ENCODE data around the gene PAPOLB.

DNA sequence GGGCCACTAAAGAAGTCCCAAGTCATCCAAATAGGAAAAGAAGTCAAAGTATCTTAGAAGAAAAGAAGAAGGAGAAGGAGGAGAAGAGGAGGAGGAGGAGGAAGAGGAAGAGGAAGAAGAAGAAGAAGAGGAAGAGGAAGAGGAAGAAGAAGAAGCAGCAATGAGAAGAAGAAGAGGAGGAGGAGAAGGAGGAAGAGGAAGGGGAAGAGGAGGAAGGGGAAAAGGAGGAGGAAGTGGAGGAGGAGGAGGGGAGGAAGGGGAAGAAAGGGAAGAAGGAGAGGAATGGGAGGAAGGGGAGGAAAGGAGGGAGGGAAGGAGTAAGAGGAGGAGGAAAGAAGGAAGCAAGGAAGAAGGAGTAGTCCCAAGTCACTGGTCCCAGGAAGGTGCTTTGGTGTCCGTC is 43.3 kb upstream of the PAPOLB start:
- TF ChIP-seq POLR2A (IDR thresholded peaks at IDR 0.05), result no peak
- TF ChIP-seq, protein P1, sequence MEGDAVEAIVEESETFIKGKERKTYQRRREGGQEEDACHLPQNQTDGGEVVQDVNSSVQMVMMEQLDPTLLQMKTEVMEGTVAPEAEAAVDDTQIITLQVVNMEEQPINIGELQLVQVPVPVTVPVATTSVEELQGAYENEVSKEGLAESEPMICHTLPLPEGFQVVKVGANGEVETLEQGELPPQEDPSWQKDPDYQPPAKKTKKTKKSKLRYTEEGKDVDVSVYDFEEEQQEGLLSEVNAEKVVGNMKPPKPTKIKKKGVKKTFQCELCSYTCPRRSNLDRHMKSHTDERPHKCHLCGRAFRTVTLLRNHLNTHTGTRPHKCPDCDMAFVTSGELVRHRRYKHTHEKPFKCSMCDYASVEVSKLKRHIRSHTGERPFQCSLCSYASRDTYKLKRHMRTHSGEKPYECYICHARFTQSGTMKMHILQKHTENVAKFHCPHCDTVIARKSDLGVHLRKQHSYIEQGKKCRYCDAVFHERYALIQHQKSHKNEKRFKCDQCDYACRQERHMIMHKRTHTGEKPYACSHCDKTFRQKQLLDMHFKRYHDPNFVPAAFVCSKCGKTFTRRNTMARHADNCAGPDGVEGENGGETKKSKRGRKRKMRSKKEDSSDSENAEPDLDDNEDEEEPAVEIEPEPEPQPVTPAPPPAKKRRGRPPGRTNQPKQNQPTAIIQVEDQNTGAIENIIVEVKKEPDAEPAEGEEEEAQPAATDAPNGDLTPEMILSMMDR (IDR thresholded peaks at IDR 0.05 in 4 of 5, conservative IDR thresholded peaks at IDR 0.05 in 1 of 5), result no peak
